CD4-positive, alpha-beta T cell treated with Interleukin-10 for 1 hour (primary cell): ENCODE data around the gene PCDH1.
"Not testable (repeated sequence)": the region's sequence is repeated elsewhere in the genome, so short reads cannot be mapped to it uniquely, and the experiment has no call there.

Source experiments
- DNase-seq: peaks from one replicate; pipeline ENCODE4 v3.0.0-alpha.2; 2020

The PCDH1 gene

GRCh38 chr5:141878186-141878710 is at the start of gene PCDH1:
PCDH1 (minus strand) TSS chr5:141878410; CDS start chr5:141878262, 148 bp downstream.
- peak; percentile 35 for DNase-seq

- no peak for DNase-seq
These were observed 48.2 kb upstream of the PCDH1 start for GRCh38 chr5:141926434-141926833.

GRCh38 chr5:141923448-141924313 is 45.5 kb upstream of the PCDH1 start, which contains the start of gene DELE1:
DELE1 (plus strand) TSS chr5:141923871; CDS start chr5:141923942, 71 bp downstream.
- DNase-seq: peak; percentile 91

GRCh38 chr5:141922827-141923447 is 44.7 kb upstream of the PCDH1 start:
- DNase-seq: not testable (repeated sequence)

- no peak for DNase-seq
These were observed 42.6 kb upstream of the PCDH1 start for GRCh38 chr5:141920771-141921170.

GRCh38 chr5:141919218-141920119 is 41.3 kb upstream of the PCDH1 start:
- DNase-seq: no peak

GRCh38 chr5:141917760-141918159 is 39.5 kb upstream of the PCDH1 start:
- no peak for DNase-seq

GRCh38 chr5:141916522-141916921 is 38.3 kb upstream of the PCDH1 start:
- DNase-seq: no peak

- DNase-seq: no peak
These were observed 37.7 kb upstream of the PCDH1 start for GRCh38 chr5:141915881-141916336.

- no peak for DNase-seq
These were observed 36.6 kb upstream of the PCDH1 start for GRCh38 chr5:141914797-141915196.

- DNase-seq: peak; percentile 7
These were observed 36.1 kb upstream of the PCDH1 start for GRCh38 chr5:141914199-141914743.

GRCh38 chr5:141913560-141914198 is 35.5 kb upstream of the PCDH1 start:
- no peak for DNase-seq

- DNase-seq: no peak
These were observed 32.1 kb upstream of the PCDH1 start for GRCh38 chr5:141910271-141910673.

GRCh38 chr5:141909212-141909611 is 31.0 kb upstream of the PCDH1 start:
- DNase-seq: no peak

GRCh38 chr5:141908796-141909195 is 30.6 kb upstream of the PCDH1 start:
- DNase-seq: no peak

GRCh38 chr5:141906972-141907371 is 28.8 kb upstream of the PCDH1 start:
- no peak for DNase-seq

- DNase-seq: no peak
These were observed 28.3 kb upstream of the PCDH1 start for GRCh38 chr5:141906517-141906916.

- no peak for DNase-seq
These were observed 26.3 kb upstream of the PCDH1 start for GRCh38 chr5:141904551-141904950.

- DNase-seq: no peak
These were observed 25.1 kb upstream of the PCDH1 start for GRCh38 chr5:141903261-141903660.

GRCh38 chr5:141902015-141902814 is 24.0 kb upstream of the PCDH1 start:
- DNase-seq: no peak

- no peak for DNase-seq
These were observed 20.3 kb upstream of the PCDH1 start for GRCh38 chr5:141898448-141899049.
